HepG2 (cell line): Measurements from ENCODE around the gene ZKSCAN1. TPM values are rescaled to one million over a fixed set of nuclear protein-coding genes. Genes with fewer than 3 reads are reported as not detected.
A peak's percentile ranks its signal among the peaks of the same experiment; 100 is the strongest.

Source experiments
- AHR ChIP-seq: IDR thresholded peaks from 2 replicates; pipeline ENCODE4 v1.6.1; 2018; ENCODE audit warnings: missing genetic modification reagents, missing compliant biosample characterization
- CAMTA2 ChIP-seq: sonication (generic); formaldehyde crosslinking; IDR thresholded peaks from 2 replicates; pipeline ENCODE4 v1.4.0; 2020; ENCODE audit warnings: mild to moderate bottlenecking, missing genetic modification reagents, borderline replicate concordance
- EP300 ChIP-seq, 3 experiments: sonication (generic) in 1 of 3; formaldehyde crosslinking in 1 of 3; IDR thresholded peaks; 2 replicates each; pipeline versions ENCODE4 v1.5.1 to v1.6.1; 2011 to 2020; ENCODE audit warnings: low read depth in 2 of 3, low read length in 2 of 3, borderline replicate concordance in 1 of 3, improper control_type of control experiment in 1 of 3, mild to moderate bottlenecking in 1 of 3, missing genetic modification reagents in 1 of 3, moderate library complexity in 1 of 3
- GZF1 ChIP-seq: sonication (generic); formaldehyde crosslinking; IDR thresholded peaks from 2 replicates; pipeline ENCODE4 v1.5.1; 2020; ENCODE audit warnings: mild to moderate bottlenecking, missing genetic modification reagents
- KMT2A ChIP-seq: sonication (generic); formaldehyde crosslinking; IDR thresholded peaks from 2 replicates; pipeline ENCODE4 v1.4.0; 2020; ENCODE audit warnings: missing genetic modification reagents
- MBD4 ChIP-seq: IDR thresholded peaks from 2 replicates; pipeline ENCODE4 v1.6.1; 2012; ENCODE audit warnings: low read length, inconsistent platforms, borderline replicate concordance
- NFATC3 ChIP-seq: sonication (generic); formaldehyde crosslinking; IDR thresholded peaks from 2 replicates; pipeline ENCODE4 v1.5.1; 2020; ENCODE audit warnings: mild to moderate bottlenecking, missing genetic modification reagents
- POLR2AphosphoS2 ChIP-seq: IDR thresholded peaks from 2 replicates; pipeline ENCODE4 v1.6.1; 2011; ENCODE audit warnings: low read depth, low read length, improper control_type of control experiment
- RFXANK ChIP-seq: IDR thresholded peaks from 2 replicates; pipeline ENCODE4 v1.6.1; 2016
- RFXAP ChIP-seq: sonication (generic); formaldehyde crosslinking; IDR thresholded peaks from 2 replicates; pipeline ENCODE4 v1.4.0; 2020; ENCODE audit warnings: missing genetic modification reagents, borderline replicate concordance
- SOX5 ChIP-seq: IDR thresholded peaks from 2 replicates; pipeline ENCODE4 v1.6.1; 2016; ENCODE audit warnings: borderline replicate concordance
- TFDP2 ChIP-seq: sonication (generic); formaldehyde crosslinking; IDR thresholded peaks from 2 replicates; pipeline ENCODE4 v1.4.0; 2020; ENCODE audit warnings: missing genetic modification reagents
- ZBTB42 ChIP-seq: sonication (generic); formaldehyde crosslinking; IDR thresholded peaks from 2 replicates; pipeline ENCODE4 v1.5.0; 2020; ENCODE audit warnings: mild to moderate bottlenecking, missing genetic modification reagents
- ZBTB44 ChIP-seq: sonication (generic); formaldehyde crosslinking; IDR thresholded peaks from 2 replicates; pipeline ENCODE4 v1.4.0; 2020; ENCODE audit warnings: missing genetic modification reagents
- ZFP91 ChIP-seq: sonication (generic); formaldehyde crosslinking; IDR thresholded peaks from 2 replicates; pipeline ENCODE4 v1.9.0; 2022; ENCODE audit warnings: missing genetic modification reagents, mild to moderate bottlenecking, borderline replicate concordance
- ZNF17 ChIP-seq: sonication (generic); formaldehyde crosslinking; IDR thresholded peaks from 2 replicates; pipeline ENCODE4 v1.5.0; 2020; ENCODE audit warnings: mild to moderate bottlenecking, missing genetic modification reagents
- ZNF232 ChIP-seq: sonication (generic); formaldehyde crosslinking; IDR thresholded peaks from 2 replicates; pipeline ENCODE4 v1.4.0; 2020; ENCODE audit warnings: missing genetic modification reagents, borderline replicate concordance
- ZNF24 ChIP-seq: fragments of 450-650 bp; IDR thresholded peaks from 2 replicates; pipeline ENCODE4 v1.6.1; 2017; ENCODE audit warnings: antibody characterized with exemption, mild to moderate bottlenecking
- ZNF382 ChIP-seq: sonication (generic); formaldehyde crosslinking; IDR thresholded peaks from 2 replicates; pipeline ENCODE4 v1.5.0; 2020; ENCODE audit warnings: missing genetic modification reagents, mild to moderate bottlenecking, borderline replicate concordance
- ZNF430 ChIP-seq: sonication (generic); formaldehyde crosslinking; IDR thresholded peaks from 2 replicates; pipeline ENCODE4 v1.9.0; 2021; ENCODE audit warnings: mild to moderate bottlenecking, missing genetic modification reagents
- ZNF496 ChIP-seq: sonication (generic); formaldehyde crosslinking; IDR thresholded peaks from 2 replicates; pipeline ENCODE4 v1.8.1; 2023; ENCODE audit warnings: mild to moderate bottlenecking, moderate library complexity, missing genetic modification reagents; ENCODE audit not compliant: insufficient replicate concordance
- ZNF557 ChIP-seq: sonication (generic); formaldehyde crosslinking; IDR thresholded peaks from 2 replicates; pipeline ENCODE4 v1.4.0; 2020; ENCODE audit warnings: missing genetic modification reagents
- ZNF619 ChIP-seq: sonication (generic); formaldehyde crosslinking; IDR thresholded peaks from 2 replicates; pipeline ENCODE4 v1.4.0; 2020; ENCODE audit warnings: mild to moderate bottlenecking, missing genetic modification reagents
- ZNF781 ChIP-seq: sonication (generic); formaldehyde crosslinking; IDR thresholded peaks from 2 replicates; pipeline ENCODE4 v1.5.1; 2020; ENCODE audit warnings: borderline replicate concordance, mild to moderate bottlenecking, missing genetic modification reagents; ENCODE audit errors: not compliant biosample characterization
- ZNF782 ChIP-seq: sonication (generic); formaldehyde crosslinking; IDR thresholded peaks from 2 replicates; pipeline ENCODE4 v1.4.0; 2020; ENCODE audit warnings: missing genetic modification reagents, mild to moderate bottlenecking, borderline replicate concordance
- ZSCAN12 ChIP-seq: sonication (generic); formaldehyde crosslinking; IDR thresholded peaks from 2 replicates; pipeline ENCODE4 v1.9.0; 2021; ENCODE audit warnings: mild to moderate bottlenecking, missing genetic modification reagents
- polyA plus RNA-seq, 8 experiments: library from polyadenylated mRNA; depleted of rRNA in 3 of 8; stranded (reverse) in 7 of 8; unstranded in 1 of 8; fragments of >200 nt; fragmentation: Illumina TruSeq in 4 of 8; extraction: Trizol in 4 of 8; gene quantifications; 2 replicates each; pipeline versions ENCODE4 v1.2.1 to v1.2.3, GENCODE V29; 2011 to 2016; ENCODE audit warnings: low read depth in 4 of 8, missing spikeins in 1 of 8, mixed read lengths in 1 of 8; ENCODE audit not compliant: insufficient read depth in 1 of 8
- total RNA-seq, 5 experiments: library from RNA; depleted of rRNA; stranded (reverse); fragments of >200 nt; fragmentation: Illumina TruSeq; extraction: Trizol; gene quantifications; 2 replicates each; pipeline ENCODE4 v1.2.3, GENCODE V29; 2016; ENCODE audit warnings: low read depth in 1 of 5

ZKSCAN1 gene
- total and polyA plus RNA-seq, 2 of the 13 experiments (the other 11 are each of a cell fraction or from before 2014, with no cell fraction given): 46.4 to 60.6 TPM

- TF ChIP-seq ZBTB44 (CRISPR knock-in tag): no peak
- no peak for TF ChIP-seq ZNF782 (CRISPR knock-in tag)
- TF ChIP-seq ZNF232: peak; percentile 77; the same call in 1 of the 2 replicates
- peak; percentile 85; the same call in 1 of the 2 replicates for TF ChIP-seq ZFP91 (CRISPR knock-in tag)
- TF ChIP-seq CAMTA2 (CRISPR knock-in tag): no peak
- peak; percentile 82 for TF ChIP-seq SOX5 (CRISPR knock-in tag)
- TF ChIP-seq RFXANK (CRISPR knock-in tag): no peak
- no peak for TF ChIP-seq MBD4
- no peak; the same call in 1 of the 2 replicates for TF ChIP-seq ZNF430
- TF ChIP-seq ZNF17 (CRISPR knock-in tag): no peak
- peak; percentile 74 to 98; a peak in 3 of 4 replicates for TF ChIP-seq EP300 (IDR thresholded peaks at IDR 0.05; ENCODE audit: low read depth in 2 of 2, low read length in 2 of 2)
- peak; percentile 98 for TF ChIP-seq EP300 (CRISPR knock-in tag; IDR thresholded peaks at IDR 0.05; ENCODE audit: borderline replicate concordance)
- no peak for TF ChIP-seq ZNF781 (CRISPR knock-in tag)
- no peak for TF ChIP-seq ZSCAN12 (CRISPR knock-in tag)
- no peak for TF ChIP-seq GZF1 (CRISPR knock-in tag)
- TF ChIP-seq POLR2AphosphoS2: no peak
- no peak for TF ChIP-seq ZNF24
- no peak for TF ChIP-seq AHR (CRISPR knock-in tag)
- no peak for TF ChIP-seq KMT2A (CRISPR knock-in tag)
- no peak for TF ChIP-seq ZNF496 (CRISPR knock-in tag)
- TF ChIP-seq ZNF619 (CRISPR knock-in tag): no peak
- no peak for TF ChIP-seq ZNF382 (CRISPR knock-in tag)
- TF ChIP-seq NFATC3 (CRISPR knock-in tag): no peak
- 0 out of 2 replicates have a peak, but pooled peaks have one; percentile 66 for TF ChIP-seq RFXAP (CRISPR knock-in tag)
- peak; percentile 82; the same call in 1 of the 2 replicates for TF ChIP-seq ZNF557 (CRISPR knock-in tag)
- no peak for TF ChIP-seq TFDP2
- TF ChIP-seq ZBTB42 (CRISPR knock-in tag): 0 out of 2 replicates have a peak, but pooled peaks have one; percentile 60
Observed at GRCh38 chr7:100003711-100004661, 11.4 kb upstream of the ZKSCAN1 start (continued).
